Endothelial cell of umbilical vein (primary cell): ENCODE measurements around the gene GAB2. TPM values are rescaled to one million over a fixed set of nuclear protein-coding genes. Genes with fewer than 3 reads are reported as not detected.

Experiments used
- BruUV-seq: library from RNA; stranded (reverse); fragments of 400-500 nt; replicated peaks from 2 replicates; lab custom pipeline; 2021; lab: Mats Ljungman, UMichigan
- CTCF ChIA-PET: fragments of 300-600, 350-600 bp; sonication (Branson Sonifier 250); formaldehyde crosslinking; loops from one replicate; lab custom pipeline; 2021; ENCODE audit warnings: antibody characterized with exemption, inconsistent platforms; lab: Charles Lee
- POLR2A ChIA-PET: fragments of 300-600, 350-600 bp; sonication (Branson Sonifier 250); formaldehyde crosslinking; loops from one replicate; lab custom pipeline; 2021; ENCODE audit warnings: antibody characterized with exemption, inconsistent platforms; lab: Charles Lee
- DNase-seq: peaks from one replicate; pipeline ENCODE4 v3.0.0-alpha.2; 2011; ENCODE audit warnings: low read depth, low spot score
- FAIRE-seq: peaks from 2 replicates; lab custom pipeline; 2011; peaks lifted over from hg19 to GRCh38; lab: Jason Lieb, UNC
- H2AFZ ChIP-seq: 2 replicates; pipeline ENCODE4 v1.6.0; 2012; ENCODE audit warnings: low read depth, low read length, control low read depth, inconsistent platforms
- H3K27ac ChIP-seq: 2 replicates; pipeline ENCODE4 v1.5.1; 2011; ENCODE audit warnings: low read depth, mild to moderate bottlenecking, control low read depth, low read length, moderate library complexity; ENCODE audit not compliant: insufficient read depth
- H3K27me3 ChIP-seq, 2 experiments: 2 replicates each; pipeline versions ENCODE4 v1.6.0 to v1.6.1; 2011; ENCODE audit warnings: low read length in 2 of 2, mixed read lengths in 1 of 2; ENCODE audit not compliant: control insufficient read depth in 2 of 2, insufficient read depth in 2 of 2
- H3K36me3 ChIP-seq, 2 experiments: 2 replicates in 1 of 2; 3 replicates in 1 of 2; pipeline ENCODE4 v1.5.1; 2011; ENCODE audit warnings: low read length in 2 of 2, mild to moderate bottlenecking in 1 of 2, moderate library complexity in 1 of 2; ENCODE audit not compliant: control insufficient read depth in 2 of 2, insufficient read depth in 2 of 2; ENCODE audit errors: extremely low read depth in 1 of 2
- H3K4me1 ChIP-seq: 3 replicates; pipeline ENCODE4 v1.5.1; 2011; ENCODE audit warnings: mild to moderate bottlenecking, low read length; ENCODE audit not compliant: control insufficient read depth, insufficient read depth; ENCODE audit errors: extremely low read depth
- H3K4me2 ChIP-seq: 2 replicates; pipeline ENCODE4 v1.6.1; 2011; ENCODE audit warnings: low read length, control low read depth, mixed read lengths; ENCODE audit not compliant: insufficient read depth
- H3K4me3 ChIP-seq, 3 experiments: fragments of 200-600 bp in 1 of 3; sonication (generic), shearing (Covaris generic) in 1 of 3; replicated peaks in 1 of 3; 2 replicates each; pipeline ENCODE4 v1.5.1; 2011 to 2016; ENCODE audit warnings: control low read depth in 3 of 3, low read length in 3 of 3, mild to moderate bottlenecking in 2 of 3, inconsistent platforms in 1 of 3, low read depth in 1 of 3, moderate library complexity in 1 of 3; ENCODE audit not compliant: insufficient read depth in 1 of 3
- H3K79me2 ChIP-seq: 2 replicates; pipeline ENCODE4 v1.6.0; 2012; ENCODE audit warnings: low read length, inconsistent platforms; ENCODE audit not compliant: control insufficient read depth, insufficient read depth
- H3K9ac ChIP-seq: replicated peaks from 2 replicates; pipeline ENCODE3; 2011; ENCODE audit warnings: low read length, control low read depth; ENCODE audit not compliant: insufficient read depth; ENCODE audit errors: extremely low read depth
- H3K9me1 ChIP-seq: replicated peaks from 3 replicates; pipeline ENCODE4 v1.6.0; 2011; ENCODE audit warnings: mild to moderate bottlenecking, low read length; ENCODE audit not compliant: control insufficient read depth, insufficient read depth; ENCODE audit errors: extremely low read depth
- H3K9me3 ChIP-seq: replicated peaks from 2 replicates; pipeline ENCODE4 v1.5.1; 2012; ENCODE audit warnings: low read length, inconsistent platforms; ENCODE audit not compliant: control insufficient read depth, insufficient read depth
- H4K20me1 ChIP-seq: replicated peaks from 2 replicates; pipeline ENCODE3; 2011; ENCODE audit warnings: mild to moderate bottlenecking, low read length; ENCODE audit not compliant: control insufficient read depth, insufficient read depth; ENCODE audit errors: extremely low read depth
- CTCF ChIP-seq, 2 donors: IDR thresholded peaks; 1 replicate in 1 of 2; 2 replicates in 1 of 2; pipeline ENCODE4 v1.5.1; 2011; ENCODE audit warnings: low read length in 2 of 2, mild to moderate bottlenecking in 2 of 2, moderate library complexity in 2 of 2, control low read depth in 1 of 2, inconsistent platforms in 1 of 2, low read depth in 1 of 2; ENCODE audit not compliant: insufficient read depth in 1 of 2; ENCODE audit errors: extremely low read depth in 1 of 2
- FOS ChIP-seq: IDR thresholded peaks from 2 replicates; pipeline ENCODE4 v1.6.1; 2011; ENCODE audit warnings: mild to moderate bottlenecking, low read length, moderate library complexity, borderline replicate concordance; ENCODE audit not compliant: insufficient read depth
- GATA2 ChIP-seq: IDR thresholded peaks from 2 replicates; pipeline ENCODE4 v1.7.0; 2011; ENCODE audit warnings: low read depth, mild to moderate bottlenecking, moderate library complexity, mixed read lengths, low read length; ENCODE audit not compliant: insufficient read length, insufficient read depth
- MYC ChIP-seq: IDR thresholded peaks from one replicate; pipeline ENCODE4 v1.6.1; 2011; ENCODE audit warnings: mild to moderate bottlenecking, low read depth, low read length
- POLR2A ChIP-seq: IDR thresholded peaks from 2 replicates; pipeline ENCODE4 v1.6.1; 2012; ENCODE audit warnings: low read depth, mild to moderate bottlenecking, control low read depth, low read length
- POLR2AphosphoS5 ChIP-seq: IDR thresholded peaks from 2 replicates; pipeline ENCODE4 v1.6.1; 2012; ENCODE audit warnings: low read depth, mild to moderate bottlenecking, control low read depth, low read length, moderate library complexity; ENCODE audit not compliant: insufficient read depth
- dilution Hi-C: fragments of 300-500 bp; cut with MboI; formaldehyde crosslinking; loops from one replicate; pipeline ENCODE4 v1.15.0; 2019; ENCODE audit warnings: low sequenced_read_pairs; ENCODE audit not compliant: extremely low pct_ligation_motif_present
- intact Hi-C: fragments of 100-400 bp; cut with micrococcal nuclease; formaldehyde crosslinking; loops from one replicate; pipeline ENCODE4 v1.10.0; 2022
- polyA plus RNA-seq, 4 experiments: library from polyadenylated mRNA; depleted of rRNA in 3 of 4; stranded (reverse) in 3 of 4; unstranded in 1 of 4; fragments of >200 nt; gene quantifications; 2 replicates each; pipeline versions ENCODE4 v1.2.1 to v1.2.3, GENCODE V29; 2011 to 2012; ENCODE audit warnings: missing spikeins in 1 of 4
- total RNA-seq: library from RNA; stranded (reverse); gene quantifications from 2 replicates; pipeline ENCODE4 v1.2.3, GENCODE V29; 2021
- TF ChIP-seq, protein P1 (sequence below): IDR thresholded peaks from 2 replicates; pipeline ENCODE4 v1.6.1; 2011; ENCODE audit not compliant: insufficient read depth, insufficient read length

The GAB2 gene
- total and polyA plus RNA-seq, 2 donors (not counting 3 experiments of a cell fraction or from before 2014, with no cell fraction given), result 19.6 to 39.6 TPM

DNA sequence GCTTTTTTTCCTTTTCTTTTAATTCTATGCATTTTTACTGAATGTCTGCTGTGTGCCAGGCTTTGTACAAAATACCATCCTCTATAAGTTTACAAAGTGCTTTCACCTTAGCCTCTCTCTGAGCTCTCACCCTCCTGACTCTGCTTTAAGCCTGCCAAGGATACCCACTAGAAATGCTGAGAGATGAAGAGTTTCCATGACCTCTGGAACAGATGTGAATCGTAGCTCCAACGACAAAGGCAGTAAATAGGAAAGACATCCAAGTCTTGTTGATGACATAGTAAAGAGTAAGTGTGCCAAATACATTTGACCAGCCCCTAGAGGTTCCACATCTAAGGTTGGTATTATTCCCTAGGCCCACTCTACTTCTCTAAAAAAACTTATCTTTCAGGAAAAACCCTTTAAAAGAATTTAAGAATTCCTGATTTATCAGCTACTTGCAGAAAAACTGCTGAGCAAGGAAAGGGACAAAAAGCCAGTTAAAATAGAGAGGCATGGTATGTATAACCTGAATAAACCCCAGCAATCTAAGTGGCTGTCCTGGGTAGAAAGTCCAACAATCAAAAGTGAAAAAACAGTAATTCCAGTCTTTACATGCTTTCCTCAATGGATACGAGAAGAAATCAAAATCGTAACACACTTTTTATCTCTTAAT, 45.4 kb downstream of the GAB2 start:
- ChIA-PET CTCF (interaction anchor here (1.3 kb wide), 1 partner anchor 23 kb away, joined by 3 read pairs; no protein-coding TSS in a partner anchor), POLR2A (no interaction called here)
- Histone ChIP-seq H4K20me1 (peaks cover 2% of the 10 kb centered on the region), H3K27ac (no peak overlapping the region), H3K36me3 (no peaks in the 10 kb centered on the region), H3K9ac (no peak overlapping the region), H3K4me3 (no peak overlapping the region), H3K4me1 (peaks cover 4% of the 10 kb centered on the region), H3K79me2 (peaks cover 54% of the 10 kb centered on the region), H3K9me1 (no peaks in the 10 kb centered on the region), H3K9me3 (no peaks in the 10 kb centered on the region), H2AFZ (no peak overlapping the region), H3K4me2 (no peak overlapping the region), H3K27me3 (no peaks in the 10 kb centered on the region)
- TF ChIP-seq GATA2 (no peak), POLR2AphosphoS5 (no peak), CTCF (IDR thresholded peaks at IDR 0.05; ENCODE audit: extremely low read depth in 1 of 2, insufficient read depth in 1 of 2, low read depth in 1 of 2, low read length in 2 of 2) (no peak), MYC (no peak), FOS (no peak), POLR2A (no peak)
- TF ChIP-seq, protein P1, sequence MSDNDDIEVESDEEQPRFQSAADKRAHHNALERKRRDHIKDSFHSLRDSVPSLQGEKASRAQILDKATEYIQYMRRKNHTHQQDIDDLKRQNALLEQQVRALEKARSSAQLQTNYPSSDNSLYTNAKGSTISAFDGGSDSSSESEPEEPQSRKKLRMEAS, result no peak
- FAIRE-seq (no peak), DNase-seq (no peak)
- BruUV-seq, result no TSS peak
- dilution Hi-C loops, result no loop called here
- intact Hi-C loops, result no loop called here
